HepG2 (cell line): ENCODE results near the gene UNC13D. TPM values are rescaled to one million over a fixed set of nuclear protein-coding genes. Genes with fewer than 3 reads are reported as not detected.

ENCODE experiments used
- ADNP ChIP-seq: sonication (generic); formaldehyde crosslinking; IDR thresholded peaks from 2 replicates; pipeline ENCODE4 v1.4.0; 2020; ENCODE audit warnings: missing genetic modification reagents
- AGO2 ChIP-seq: fragments of 200-400 bp; formaldehyde crosslinking; optimal IDR thresholded peaks from 2 replicates; pipeline ENCODE3; 2017; ENCODE audit warnings: mild to moderate bottlenecking, low read depth, low read length, moderate library complexity
- ATF7-NPFF ChIP-seq: sonication (generic); formaldehyde crosslinking; IDR thresholded peaks from 2 replicates; pipeline ENCODE4 v1.8.1; 2023; ENCODE audit warnings: mild to moderate bottlenecking, low read depth, missing genetic modification reagents, moderate library complexity
- ERF ChIP-seq: IDR thresholded peaks from 2 replicates; pipeline ENCODE4 v1.6.1; 2018; ENCODE audit warnings: missing biosample characterization, missing genetic modification reagents
- FIP1L1 ChIP-seq: fragments of 200-400 bp; formaldehyde crosslinking; IDR thresholded peaks from 2 replicates; pipeline ENCODE4 v1.6.1; 2018; ENCODE audit warnings: low read depth, mild to moderate bottlenecking, low read length, moderate library complexity, borderline replicate concordance; ENCODE audit not compliant: insufficient read depth
- FOXK2 ChIP-seq: fragments of 450-650 bp; IDR thresholded peaks from 2 replicates; pipeline ENCODE4 v1.6.1; 2016
- GTF2F1 ChIP-seq: fragments of 150-350 bp; IDR thresholded peaks from 2 replicates; pipeline ENCODE4 v1.6.1; 2014; ENCODE audit warnings: low read length
- HES4 ChIP-seq: sonication (generic); formaldehyde crosslinking; IDR thresholded peaks from 2 replicates; pipeline ENCODE4 v1.9.0; 2021; ENCODE audit warnings: mild to moderate bottlenecking, missing genetic modification reagents, borderline replicate concordance
- LRRFIP1 ChIP-seq: sonication (generic); formaldehyde crosslinking; conservative IDR thresholded peaks from 2 replicates; pipeline ENCODE4 v1.4.0; 2020; ENCODE audit warnings: missing genetic modification reagents
- MED1 ChIP-seq: sonication (generic); formaldehyde crosslinking; IDR thresholded peaks from 2 replicates; pipeline ENCODE4 v1.4.0; 2020; ENCODE audit warnings: missing genetic modification reagents
- PCBP2 ChIP-seq: fragments of 200-400 bp; formaldehyde crosslinking; optimal IDR thresholded peaks from 2 replicates; pipeline ENCODE3; 2018; ENCODE audit warnings: low read length, low read depth; ENCODE audit not compliant: poor library complexity, severe bottlenecking
- PHF20 ChIP-seq: sonication (generic); formaldehyde crosslinking; IDR thresholded peaks from 2 replicates; pipeline ENCODE4 v1.5.0; 2020; ENCODE audit warnings: mild to moderate bottlenecking, missing genetic modification reagents
- SPEN ChIP-seq: sonication (generic); formaldehyde crosslinking; IDR thresholded peaks from 2 replicates; pipeline ENCODE4 v1.5.1; 2020; ENCODE audit warnings: low read depth, mild to moderate bottlenecking, missing genetic modification reagents
- TBL1XR1 ChIP-seq: fragments of 150-350 bp; IDR thresholded peaks from 2 replicates; pipeline ENCODE4 v1.6.1; 2014; ENCODE audit warnings: borderline replicate concordance, low read length; ENCODE audit not compliant: partially characterized antibody
- UBTF ChIP-seq: sonication (generic); formaldehyde crosslinking; IDR thresholded peaks from 2 replicates; pipeline ENCODE4 v1.4.0; 2020; ENCODE audit warnings: mild to moderate bottlenecking, missing genetic modification reagents
- XRCC5 ChIP-seq: fragments of 200-400 bp; formaldehyde crosslinking; optimal IDR thresholded peaks from 2 replicates; pipeline ENCODE3; 2017; ENCODE audit warnings: mild to moderate bottlenecking, low read length
- ZBTB33 ChIP-seq: sonication (generic); formaldehyde crosslinking; IDR thresholded peaks from 2 replicates; pipeline ENCODE4 v1.4.0; 2020; ENCODE audit warnings: missing genetic modification reagents
- ZNF282 ChIP-seq: fragments of 450-650 bp; IDR thresholded peaks from 2 replicates; pipeline ENCODE4 v1.6.1; 2018; ENCODE audit not compliant: partially characterized antibody
- polyA plus RNA-seq, 8 experiments: library from polyadenylated mRNA; depleted of rRNA in 3 of 8; stranded (reverse) in 7 of 8; unstranded in 1 of 8; fragments of >200 nt; fragmentation: Illumina TruSeq in 4 of 8; extraction: Trizol in 4 of 8; gene quantifications; 2 replicates each; pipeline versions ENCODE4 v1.2.1 to v1.2.3, GENCODE V29; 2011 to 2016; ENCODE audit warnings: low read depth in 4 of 8, missing spikeins in 1 of 8, mixed read lengths in 1 of 8; ENCODE audit not compliant: insufficient read depth in 1 of 8
- total RNA-seq, 5 experiments: library from RNA; depleted of rRNA; stranded (reverse); fragments of >200 nt; fragmentation: Illumina TruSeq; extraction: Trizol; gene quantifications; 2 replicates each; pipeline ENCODE4 v1.2.3, GENCODE V29; 2016; ENCODE audit warnings: low read depth in 1 of 5
- TF ChIP-seq, protein P1 (sequence below): sonication (generic); formaldehyde crosslinking; IDR thresholded peaks from 2 replicates; pipeline ENCODE4 v1.4.0; 2020; ENCODE audit warnings: missing genetic modification reagents, borderline replicate concordance

The UNC13D gene
- total and polyA plus RNA-seq, 2 of the 13 experiments (the other 11 are each of a cell fraction or from before 2014, with no cell fraction given), result 29.7 to 42.7 TPM

- TF ChIP-seq SPEN (no peak; the same call in 1 of the 2 replicates), PCBP2 (no peak), FIP1L1 (no peak), AGO2 (peak; percentile 98), HES4 (CRISPR knock-in tag) (no peak; the same call in 1 of the 2 replicates), ATF7-NPFF (CRISPR knock-in tag) (no peak; the same call in none of the 2 replicates), FOXK2 (no peak), UBTF (peak; percentile 97), ADNP (CRISPR knock-in tag) (peak; percentile 72; the same call in 1 of the 2 replicates), TBL1XR1 (peak; percentile 55), XRCC5 (peak; percentile 53), ERF (CRISPR knock-in tag) (peak; percentile 17; the same call in 1 of the 2 replicates), ZNF282 (no peak), LRRFIP1 (CRISPR knock-in tag) (no peak), MED1 (CRISPR knock-in tag) (no peak), PHF20 (peak; percentile 23; the same call in 1 of the 2 replicates), ZBTB33 (CRISPR knock-in tag) (no peak; the same call in 1 of the 2 replicates), GTF2F1 (0 out of 2 replicates have a peak, but pooled peaks have one; percentile 40)
- TF ChIP-seq, protein P1, sequence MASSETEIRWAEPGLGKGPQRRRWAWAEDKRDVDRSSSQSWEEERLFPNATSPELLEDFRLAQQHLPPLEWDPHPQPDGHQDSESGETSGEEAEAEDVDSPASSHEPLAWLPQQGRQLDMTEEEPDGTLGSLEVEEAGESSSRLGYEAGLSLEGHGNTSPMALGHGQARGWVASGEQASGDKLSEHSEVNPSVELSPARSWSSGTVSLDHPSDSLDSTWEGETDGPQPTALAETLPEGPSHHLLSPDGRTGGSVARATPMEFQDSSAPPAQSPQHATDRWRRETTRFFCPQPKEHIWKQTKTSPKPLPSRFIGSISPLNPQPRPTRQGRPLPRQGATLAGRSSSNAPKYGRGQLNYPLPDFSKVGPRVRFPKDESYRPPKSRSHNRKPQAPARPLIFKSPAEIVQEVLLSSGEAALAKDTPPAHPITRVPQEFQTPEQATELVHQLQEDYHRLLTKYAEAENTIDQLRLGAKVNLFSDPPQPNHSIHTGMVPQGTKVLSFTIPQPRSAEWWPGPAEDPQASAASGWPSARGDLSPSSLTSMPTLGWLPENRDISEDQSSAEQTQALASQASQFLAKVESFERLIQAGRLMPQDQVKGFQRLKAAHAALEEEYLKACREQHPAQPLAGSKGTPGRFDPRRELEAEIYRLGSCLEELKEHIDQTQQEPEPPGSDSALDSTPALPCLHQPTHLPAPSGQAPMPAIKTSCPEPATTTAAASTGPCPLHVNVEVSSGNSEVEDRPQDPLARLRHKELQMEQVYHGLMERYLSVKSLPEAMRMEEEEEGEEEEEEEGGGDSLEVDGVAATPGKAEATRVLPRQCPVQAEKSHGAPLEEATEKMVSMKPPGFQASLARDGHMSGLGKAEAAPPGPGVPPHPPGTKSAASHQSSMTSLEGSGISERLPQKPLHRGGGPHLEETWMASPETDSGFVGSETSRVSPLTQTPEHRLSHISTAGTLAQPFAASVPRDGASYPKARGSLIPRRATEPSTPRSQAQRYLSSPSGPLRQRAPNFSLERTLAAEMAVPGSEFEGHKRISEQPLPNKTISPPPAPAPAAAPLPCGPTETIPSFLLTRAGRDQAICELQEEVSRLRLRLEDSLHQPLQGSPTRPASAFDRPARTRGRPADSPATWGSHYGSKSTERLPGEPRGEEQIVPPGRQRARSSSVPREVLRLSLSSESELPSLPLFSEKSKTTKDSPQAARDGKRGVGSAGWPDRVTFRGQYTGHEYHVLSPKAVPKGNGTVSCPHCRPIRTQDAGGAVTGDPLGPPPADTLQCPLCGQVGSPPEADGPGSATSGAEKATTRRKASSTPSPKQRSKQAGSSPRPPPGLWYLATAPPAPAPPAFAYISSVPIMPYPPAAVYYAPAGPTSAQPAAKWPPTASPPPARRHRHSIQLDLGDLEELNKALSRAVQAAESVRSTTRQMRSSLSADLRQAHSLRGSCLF, result no peak; the same call in 1 of the 2 replicates
These were observed 33.6 kb upstream of the UNC13D start (continued) for GRCh38 chr17:75877752-75878173.
